ENCODE results near the gene MEAF6. TPM values are rescaled to one million over a fixed set of nuclear protein-coding genes. Genes with fewer than 3 reads are reported as not detected.

The MEAF6 gene
- total RNA-seq, 1 donor from 2014 or later, result 93.0 TPM

- peaks cover 8% of the 10 kb centered on the region for H3K27me3 Mint-ChIP-seq (ENCODE audit: low read depth)
- intact Hi-C loops (cut with micrococcal nuclease), result no loop called here
- no peak overlapping the region for H3K27ac Mint-ChIP-seq
- no peaks in the 10 kb centered on the region for H3K36me3 Mint-ChIP-seq (ENCODE audit: low read depth)
- H3K4me1 Mint-ChIP-seq (ENCODE audit: low read depth), result peaks cover 12% of the 10 kb centered on the region
- H3K9me3 Mint-ChIP-seq, result no peaks in the 10 kb centered on the region
- DNase-seq (ENCODE audit: low spot score), result no peak
- no peak overlapping the region for H3K4me3 Mint-ChIP-seq (ENCODE audit: low read depth)
Observed at GRCh38 chr1:37449936-37450335, 64.6 kb downstream of the MEAF6 start.

DNA sequence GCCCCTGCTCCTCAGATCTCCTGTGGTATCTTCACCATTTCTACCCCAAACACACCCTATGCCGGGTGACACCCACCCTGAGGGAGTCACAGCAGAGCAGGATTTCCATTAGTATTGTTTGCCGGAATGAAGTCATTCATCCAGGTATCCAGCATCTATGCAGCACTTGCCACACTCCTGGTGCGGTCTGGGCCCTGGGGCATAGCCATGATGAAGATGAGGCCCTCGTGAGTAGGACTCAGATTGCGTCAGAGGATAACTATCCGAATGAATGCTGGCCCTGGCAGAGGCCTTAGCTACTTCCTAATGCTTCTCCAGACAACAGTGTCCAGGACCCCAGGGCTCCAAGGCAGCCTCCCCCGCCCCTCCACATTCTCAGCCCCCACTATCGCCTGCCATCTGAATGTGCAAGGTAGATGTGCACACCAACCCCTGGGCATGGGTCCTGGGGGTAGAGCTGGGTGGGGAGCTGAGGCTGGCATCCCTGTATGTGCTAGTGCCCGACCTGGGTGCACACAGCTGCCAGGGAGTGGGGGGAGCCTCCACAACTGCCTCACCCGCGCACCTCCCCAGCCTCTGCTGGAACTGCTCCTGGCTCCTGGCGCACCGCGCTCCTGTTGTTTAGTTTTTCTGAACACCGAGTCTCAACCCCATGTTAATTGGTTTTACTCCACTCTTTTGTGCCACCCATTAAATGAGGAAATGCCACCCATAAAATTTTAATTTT lies 65.7 kb downstream of the MEAF6 start:
- intact Hi-C loops (cut with micrococcal nuclease), result no loop called here
- DNase-seq (ENCODE audit: low spot score), result no peak
- Mint-ChIP-seq H3K4me1 (ENCODE audit: low read depth) (peaks cover 7% of the 10 kb centered on the region), H3K36me3 (ENCODE audit: low read depth) (no peaks in the 10 kb centered on the region), H3K9me3 (no peaks in the 10 kb centered on the region), H3K4me3 (ENCODE audit: low read depth) (no peak overlapping the region), H3K27me3 (ENCODE audit: low read depth) (peaks cover 8% of the 10 kb centered on the region), H3K27ac (no peak overlapping the region)

DNA sequence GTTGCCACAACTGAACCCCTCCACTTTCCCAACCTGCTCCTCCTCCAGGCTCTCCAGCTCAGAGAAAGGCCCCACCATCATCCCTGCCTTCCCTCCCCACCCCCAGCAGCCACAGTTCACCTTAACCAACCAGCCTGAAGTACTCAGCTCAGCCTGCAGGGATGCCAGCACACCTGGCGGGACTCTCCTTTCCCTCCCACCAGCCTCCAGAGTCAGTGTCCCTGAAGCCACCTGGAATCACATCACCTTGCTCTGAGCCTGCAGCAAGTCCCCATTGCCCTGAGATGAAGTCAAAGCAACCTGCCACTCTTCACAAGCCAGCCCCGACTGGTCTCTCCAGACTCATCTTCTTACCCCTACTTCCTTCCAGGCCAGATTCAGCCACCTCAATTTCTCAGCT lies 66.4 kb downstream of the MEAF6 start:
- H3K4me1 Mint-ChIP-seq (ENCODE audit: low read depth), result peaks cover 7% of the 10 kb centered on the region
- intact Hi-C loops (cut with micrococcal nuclease), result no loop called here
- H3K27ac Mint-ChIP-seq, result no peak overlapping the region
- H3K27me3 Mint-ChIP-seq (ENCODE audit: low read depth), result peaks cover 8% of the 10 kb centered on the region
- no peaks in the 10 kb centered on the region for H3K36me3 Mint-ChIP-seq (ENCODE audit: low read depth)
- no peak for DNase-seq (ENCODE audit: low spot score)
- no peaks in the 10 kb centered on the region for H3K9me3 Mint-ChIP-seq
- H3K4me3 Mint-ChIP-seq (ENCODE audit: low read depth), result no peak overlapping the region

GRCh38 chr1:37446874-37447273 lies 67.7 kb downstream of the MEAF6 start:
- Mint-ChIP-seq H3K4me1 (ENCODE audit: low read depth) (peaks cover 7% of the 10 kb centered on the region), H3K36me3 (ENCODE audit: low read depth) (no peaks in the 10 kb centered on the region), H3K4me3 (ENCODE audit: low read depth) (no peak overlapping the region), H3K27ac (no peak overlapping the region), H3K9me3 (no peaks in the 10 kb centered on the region), H3K27me3 (ENCODE audit: low read depth) (peaks cover 18% of the 10 kb centered on the region)
- intact Hi-C loops (cut with micrococcal nuclease), result no loop called here
- DNase-seq (ENCODE audit: low spot score), result no peak

DNA sequence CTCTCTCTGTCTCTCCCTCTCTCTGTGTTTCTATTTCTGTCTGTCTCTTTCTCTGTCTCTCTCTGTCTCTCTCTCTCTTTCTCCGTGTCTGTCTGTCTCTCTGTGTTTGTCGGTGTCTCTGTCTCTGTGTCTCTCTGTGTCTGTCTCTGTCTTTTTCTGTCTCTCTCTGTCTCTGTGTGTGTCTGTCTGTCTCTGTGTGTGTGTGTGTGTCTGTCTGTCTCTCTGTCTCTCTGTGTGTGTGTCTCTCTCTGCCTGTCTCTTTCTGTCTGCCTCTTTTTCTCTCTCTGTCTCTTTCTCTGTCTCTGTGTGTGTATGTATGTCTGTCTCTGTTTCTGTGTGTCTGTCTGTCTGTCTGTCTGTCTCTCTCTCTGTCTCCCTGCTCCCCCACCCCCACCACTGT lies 71.9 kb downstream of the MEAF6 start:
- intact Hi-C loops (cut with micrococcal nuclease), result no loop called here
- no peaks in the 10 kb centered on the region for H3K9me3 Mint-ChIP-seq
- DNase-seq (ENCODE audit: low spot score), result no peak
- peaks cover 24% of the 10 kb centered on the region for H3K27me3 Mint-ChIP-seq (ENCODE audit: low read depth)
- H3K36me3 Mint-ChIP-seq (ENCODE audit: low read depth), result no peaks in the 10 kb centered on the region
- no peaks in the 10 kb centered on the region for H3K4me1 Mint-ChIP-seq (ENCODE audit: low read depth)
- no peak overlapping the region for H3K27ac Mint-ChIP-seq
- H3K4me3 Mint-ChIP-seq (ENCODE audit: low read depth), result no peak overlapping the region

Other genes with a start within 250 kb of the MEAF6 start
- 23.6 and 25.3 TPM in 2 replicates for gene ZC3H12A, start 40.2 kb downstream of the MEAF6 start, total RNA-seq
- 26.1 and 27.8 TPM in 2 replicates for gene SNIP1, start 39.5 kb upstream of the MEAF6 start, total RNA-seq
- gene DNALI1, start 42.2 kb upstream of the MEAF6 start, total RNA-seq, result not detected in 2 replicates
- gene GNL2, start 81.2 kb upstream of the MEAF6 start, total RNA-seq, result 95.6 and 98.0 TPM in 2 replicates
- not detected in 2 replicates for gene RSPO1, start 120.1 kb upstream of the MEAF6 start, total RNA-seq
- 41.2 TPM in 2 replicates for gene CDCA8, start 177.8 kb upstream of the MEAF6 start, total RNA-seq